HG03045 (cell line): ENCODE data around the gene LRRC47.

ENCODE experiments used
- ATAC-seq: cut with Tn5 transposase; IDR thresholded peaks from one replicate; pipeline ENCODE4 v1.9.1; 2021; ENCODE audit warnings: mild to moderate bottlenecking, moderate library complexity; ENCODE audit not compliant: unreplicated experiment

The LRRC47 gene

DNA sequence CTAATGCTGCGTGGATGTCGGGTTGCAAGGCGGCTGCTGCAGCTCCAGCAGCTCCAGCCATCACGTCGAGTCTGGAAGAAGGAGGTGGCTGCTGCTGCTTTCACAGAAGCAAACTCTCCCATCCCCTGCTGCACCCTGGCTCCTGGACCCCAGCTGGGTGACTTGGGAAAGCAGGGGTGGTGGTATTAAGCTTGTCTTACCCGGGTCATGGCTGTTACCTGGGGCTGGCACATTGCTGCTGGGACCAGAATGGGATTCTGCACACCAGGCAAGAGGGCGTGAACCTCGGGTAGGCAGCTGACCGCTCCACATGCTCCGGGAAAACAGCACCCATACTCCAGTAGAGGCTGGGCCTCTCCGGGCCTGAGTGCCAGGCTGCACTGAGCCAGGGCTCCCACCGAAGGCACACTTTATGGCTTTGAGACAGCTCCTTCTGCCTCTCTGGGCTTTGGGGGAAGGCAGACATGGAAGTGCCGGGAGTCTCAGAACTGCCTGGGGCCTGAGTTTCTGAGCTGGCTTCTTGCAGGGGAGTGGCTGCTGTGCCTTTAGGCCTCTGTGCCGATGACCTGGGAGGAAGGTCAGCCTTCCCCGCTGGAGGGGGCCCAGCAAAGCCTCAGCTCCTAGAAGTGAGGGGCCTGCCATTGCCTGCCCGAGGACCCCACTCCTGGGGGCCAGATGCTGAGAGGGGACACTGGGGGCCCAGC, 22.6 kb downstream of the LRRC47 start:
- no peak for ATAC-seq

- peak; percentile 20 for ATAC-seq
Observed at GRCh38 chr1:3772715-3773571, 23.4 kb downstream of the LRRC47 start, which contains the start of gene SMIM1. TSS of gene SMIM1 (plus strand) at chr1:3772749. CDS start at chr1:3775374, 2,625 bp downstream.

DNA sequence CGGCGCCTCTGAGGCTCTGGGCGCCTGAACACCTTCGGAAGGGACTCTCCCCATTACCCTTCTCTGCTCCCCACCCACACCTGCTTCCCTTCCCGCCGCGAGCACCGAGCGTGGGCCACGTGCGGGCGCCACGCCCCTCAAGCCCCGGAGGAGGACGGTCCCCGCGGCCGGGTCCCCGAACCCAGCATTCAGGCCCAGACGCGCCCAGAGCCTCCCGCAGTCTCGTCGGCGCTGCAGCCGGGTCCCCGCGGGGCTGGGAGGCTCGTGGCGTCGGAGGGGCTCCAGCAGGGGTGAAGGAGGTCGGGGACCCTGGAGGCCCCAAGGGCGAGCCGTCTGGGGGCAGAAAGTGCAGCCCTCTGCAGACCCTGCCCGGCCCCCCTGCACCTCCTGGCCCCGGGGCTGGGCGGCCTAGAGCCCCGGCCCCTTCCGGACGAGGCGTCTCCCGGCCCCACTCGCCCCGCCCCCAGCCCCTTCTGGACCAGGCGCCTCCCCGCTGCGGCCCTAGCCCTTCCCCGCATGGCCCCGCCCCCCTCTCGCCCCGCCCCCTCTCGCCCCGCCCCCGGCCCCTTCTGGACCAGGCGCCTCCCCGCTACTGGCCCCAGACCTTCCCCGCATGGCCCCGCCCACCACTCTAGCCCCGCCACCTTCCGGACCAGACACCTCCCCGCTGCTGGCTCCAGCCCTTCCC, 24.1 kb downstream of the LRRC47 start:
- peak; percentile 53 for ATAC-seq

- ATAC-seq = no peak
Observed at GRCh38 chr1:3771108-3772026, 24.9 kb downstream of the LRRC47 start.

GRCh38 chr1:3770047-3770765, 26.1 kb downstream of the LRRC47 start:
- ATAC-seq = no peak

GRCh38 chr1:3768811-3769390, 27.4 kb downstream of the LRRC47 start:
- no peak for ATAC-seq

GRCh38 chr1:3767328-3767925, 28.9 kb downstream of the LRRC47 start:
- ATAC-seq = no peak

- no peak for ATAC-seq
Observed at GRCh38 chr1:3763351-3764125, 32.8 kb downstream of the LRRC47 start.

- ATAC-seq = no peak
Observed at GRCh38 chr1:3762873-3763228, 33.4 kb downstream of the LRRC47 start.

DNA sequence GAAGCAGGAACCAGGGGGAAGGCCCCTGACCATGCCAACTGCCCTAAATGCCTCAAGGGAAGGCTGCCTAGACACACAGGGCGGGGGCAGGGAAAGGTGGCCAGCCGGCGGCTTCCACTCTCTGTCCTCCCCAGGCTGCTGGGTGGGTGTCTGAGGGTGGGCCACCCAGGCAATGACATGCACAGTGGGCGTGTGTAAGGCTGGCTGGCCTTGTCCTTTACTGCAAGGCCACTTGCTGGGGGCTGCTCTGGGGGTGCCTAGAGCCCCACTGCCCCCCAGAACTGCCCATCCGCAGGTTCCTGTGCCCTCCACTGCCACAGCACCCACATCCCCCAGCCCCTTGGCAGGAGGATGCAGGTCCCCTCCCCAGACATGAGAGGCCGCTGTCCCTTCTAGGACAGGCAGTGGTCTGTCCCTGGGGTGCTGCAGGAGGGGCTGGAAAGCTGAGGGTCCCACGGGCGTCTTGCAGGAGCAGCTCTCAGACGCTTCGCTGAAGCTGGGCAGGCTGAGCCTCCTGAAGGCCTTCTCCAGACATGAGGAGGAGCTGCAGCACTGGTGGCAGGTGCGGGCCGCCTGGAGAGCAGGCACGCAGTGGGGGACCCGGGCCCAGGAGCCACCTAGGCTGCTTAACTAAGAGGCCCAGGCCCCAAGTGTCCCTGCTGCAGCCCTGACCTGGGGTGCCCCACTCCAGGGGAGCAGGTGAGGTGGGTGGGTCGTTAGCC, 34.0 kb downstream of the LRRC47 start:
- no peak for ATAC-seq

- ATAC-seq = no peak
Observed at GRCh38 chr1:3761296-3762010, 34.8 kb downstream of the LRRC47 start.

- ATAC-seq = no peak
Observed at GRCh38 chr1:3759796-3760195, 36.5 kb downstream of the LRRC47 start.

DNA sequence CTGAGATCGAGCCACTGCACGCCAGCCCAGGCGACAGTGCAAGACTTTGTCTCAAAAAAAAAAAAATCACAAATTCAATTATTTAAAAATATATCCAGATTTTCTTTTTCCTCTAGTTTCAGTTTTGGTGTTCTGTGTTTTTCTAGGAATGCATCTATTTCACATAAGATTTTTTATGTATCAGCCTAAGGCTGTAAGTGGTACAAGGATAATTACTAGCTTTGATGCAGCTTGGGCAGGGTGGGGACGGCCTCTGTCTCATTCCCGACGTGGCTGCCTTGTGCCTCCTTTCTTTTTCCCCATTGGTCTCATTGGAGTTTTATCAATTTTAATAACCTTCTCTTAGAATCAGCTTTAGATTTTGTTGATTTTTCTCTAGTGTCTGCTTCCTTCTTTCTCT, 37.1 kb downstream of the LRRC47 start:
- ATAC-seq = no peak

- ATAC-seq = no peak
Observed at GRCh38 chr1:3756394-3756793, 39.9 kb downstream of the LRRC47 start.

DNA sequence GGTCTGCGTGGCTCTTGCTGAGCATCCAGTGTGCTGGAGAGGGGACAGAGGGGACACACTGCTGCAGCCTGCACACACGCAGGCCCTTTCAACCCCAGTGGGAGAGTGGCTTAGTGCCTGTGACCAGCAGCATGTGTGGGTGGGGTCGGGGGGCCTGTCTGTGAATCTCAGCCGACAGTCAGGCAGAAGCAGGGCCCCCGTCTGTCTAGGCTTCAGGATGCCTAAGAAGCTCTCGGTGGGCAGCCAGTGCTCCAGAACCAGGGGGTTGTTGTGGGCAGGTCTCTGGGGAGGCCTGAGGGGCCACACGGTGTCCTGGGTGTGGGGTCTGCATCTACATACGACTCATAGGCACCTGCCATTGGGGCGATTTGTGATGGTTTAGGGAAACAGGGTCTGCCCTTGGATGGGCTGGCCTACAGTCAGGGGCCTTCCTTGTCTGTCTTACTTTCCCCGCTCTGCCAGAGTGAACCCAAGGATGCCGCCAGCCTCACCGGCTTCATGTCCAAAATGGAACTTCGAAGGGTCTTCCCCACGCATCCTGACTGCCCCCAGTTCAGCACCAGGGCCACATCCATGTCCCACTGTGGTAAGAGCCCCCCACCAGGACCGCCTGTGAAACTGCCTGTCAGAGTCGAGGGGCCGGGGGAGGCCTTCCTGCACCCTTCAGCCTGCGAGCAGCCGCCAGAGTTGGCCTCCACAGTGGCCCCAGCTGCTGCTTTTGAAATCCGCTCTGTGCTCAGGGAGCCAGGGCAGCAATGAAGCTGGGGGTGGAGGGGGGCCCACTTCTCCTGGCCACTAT, 42.4 kb downstream of the LRRC47 start:
- ATAC-seq = no peak

DNA sequence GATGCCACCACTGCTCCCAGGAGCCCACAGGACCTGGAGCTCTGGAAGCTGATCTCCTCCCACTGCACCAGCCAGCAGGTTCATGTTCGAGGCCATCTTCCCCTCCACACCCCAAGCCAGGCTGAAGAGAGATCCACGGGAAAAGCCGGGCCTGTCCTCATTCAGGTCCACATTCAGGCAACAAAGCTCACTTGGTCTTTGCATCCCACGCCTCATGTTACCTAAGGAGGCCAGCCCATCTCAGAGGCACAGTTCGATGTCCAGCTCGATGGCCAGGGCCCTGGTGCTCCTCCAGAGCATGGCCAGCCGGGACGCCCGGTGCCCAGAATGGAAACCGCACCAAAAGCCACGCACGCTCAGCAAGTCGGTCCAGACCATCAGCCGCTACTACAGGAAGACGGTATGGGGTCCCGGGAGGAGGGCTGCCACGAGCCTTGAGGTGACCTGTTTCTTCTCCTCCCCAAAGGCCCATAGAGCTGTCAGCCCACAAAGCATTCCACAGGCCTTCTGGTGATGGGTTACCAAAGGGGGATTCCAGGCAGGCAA, 43.8 kb downstream of the LRRC47 start, which contains the start of gene CCDC27:
Gene CCDC27 (plus strand): TSS at position 51 of the 546 bp plus-strand sequence. CDS start 32 bp downstream, at position 83.
- no peak for ATAC-seq
